AG20443 (cell line): ENCODE data around the gene SPOUT1.

Source experiments
- DNase-seq: peaks from one replicate; pipeline ENCODE4 v3.0.0; 2012; ENCODE audit warnings: low spot score, mixed read lengths

The SPOUT1 gene

DNA sequence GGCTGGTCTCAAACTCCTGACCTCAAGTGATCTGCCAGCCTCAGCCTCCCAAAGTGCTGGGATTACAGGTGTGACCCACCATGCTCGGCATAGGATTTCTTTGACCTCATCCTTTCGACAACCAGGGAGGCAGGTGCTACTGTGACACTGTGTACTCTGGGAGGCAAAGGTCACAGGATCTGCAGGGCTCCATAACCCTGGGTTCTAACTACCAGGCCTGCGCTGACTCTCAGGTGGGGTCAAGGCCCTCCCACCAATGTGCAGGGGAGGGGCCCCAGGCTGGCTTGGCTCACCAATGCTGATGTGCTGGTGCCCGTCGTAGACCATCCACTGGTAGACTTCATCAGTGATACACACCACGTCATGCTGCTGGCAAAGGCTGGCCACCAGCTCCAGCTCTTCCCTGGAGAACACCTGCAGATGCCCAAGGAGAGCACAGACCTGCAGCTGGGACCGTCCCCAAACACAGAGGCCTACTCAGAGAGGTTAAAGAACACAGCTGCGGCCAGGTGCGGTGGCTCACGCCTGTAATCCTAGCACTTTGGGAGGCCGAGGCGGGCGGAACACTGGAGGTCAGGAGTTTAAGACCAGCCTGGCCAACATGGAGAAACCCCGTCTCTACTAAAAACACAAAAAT, 7.0 kb upstream of the SPOUT1 start:
- peak; percentile 4 for DNase-seq

DNA sequence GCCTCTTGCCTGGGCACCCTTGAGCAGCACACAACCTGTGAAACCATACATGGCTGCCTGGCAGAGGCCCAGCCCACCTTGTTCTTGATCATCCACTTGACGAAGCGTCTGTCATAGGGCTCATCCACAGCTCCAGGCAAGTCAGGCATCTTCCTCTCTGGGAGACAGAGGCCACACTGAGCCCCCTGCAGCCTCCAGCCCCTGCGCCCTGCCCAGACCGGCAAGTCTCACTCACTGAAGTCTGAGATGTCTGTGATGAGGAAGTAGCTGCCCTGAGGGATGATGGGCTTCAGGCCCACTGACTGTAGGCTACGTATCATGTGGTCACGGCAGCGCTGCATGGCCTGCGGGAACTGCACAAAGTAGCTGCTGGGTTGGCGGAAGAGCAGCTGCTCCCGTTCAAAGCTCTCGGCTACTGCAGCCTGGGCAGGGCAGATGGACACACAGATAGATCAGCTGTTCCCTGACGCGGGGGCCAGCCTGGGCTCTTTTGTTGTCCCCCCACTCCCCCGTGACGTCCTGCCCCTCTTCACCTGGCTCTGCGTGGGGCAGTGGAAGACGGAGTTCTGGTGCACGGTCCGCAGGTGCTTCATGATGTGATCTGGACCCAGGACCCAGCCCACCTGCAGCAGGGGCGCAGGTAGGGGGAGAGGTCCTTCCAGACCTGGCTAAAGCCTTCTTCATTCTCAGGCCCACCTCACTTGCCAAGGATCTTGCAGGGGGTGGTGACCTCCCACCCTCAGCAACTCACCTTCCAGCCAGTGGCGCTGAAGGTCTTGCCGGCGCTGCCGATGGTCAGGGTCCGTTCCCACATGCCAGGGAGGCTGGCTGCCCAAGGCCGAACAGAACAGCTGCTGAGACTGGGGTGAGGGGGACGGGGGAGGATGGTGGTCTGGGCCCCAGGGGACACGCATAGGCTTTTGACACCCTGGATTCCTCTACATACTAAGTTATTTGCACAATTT, 5.9 kb upstream of the SPOUT1 start:
- DNase-seq: peak; percentile 5

DNA sequence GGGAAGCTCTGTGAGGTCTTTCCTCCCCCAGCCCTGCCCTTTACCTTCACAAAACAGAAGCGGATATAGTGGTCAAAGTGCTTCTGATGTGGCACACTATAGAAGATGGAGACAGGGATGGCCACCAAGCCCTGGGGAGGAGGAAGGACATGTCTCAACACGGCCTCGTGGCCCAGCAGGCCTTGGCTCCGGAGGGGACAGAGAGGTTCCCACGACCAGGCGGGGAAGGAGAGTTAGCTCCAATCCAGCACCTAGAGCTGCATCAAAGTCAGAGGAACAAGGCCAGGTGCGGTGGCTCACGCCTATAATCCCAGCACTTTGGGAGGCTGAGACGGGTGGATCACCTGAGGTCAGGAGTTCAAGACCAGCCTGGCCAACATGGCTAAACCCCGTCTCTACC, 4.1 kb upstream of the SPOUT1 start:
- peak; percentile 4 for DNase-seq

DNA sequence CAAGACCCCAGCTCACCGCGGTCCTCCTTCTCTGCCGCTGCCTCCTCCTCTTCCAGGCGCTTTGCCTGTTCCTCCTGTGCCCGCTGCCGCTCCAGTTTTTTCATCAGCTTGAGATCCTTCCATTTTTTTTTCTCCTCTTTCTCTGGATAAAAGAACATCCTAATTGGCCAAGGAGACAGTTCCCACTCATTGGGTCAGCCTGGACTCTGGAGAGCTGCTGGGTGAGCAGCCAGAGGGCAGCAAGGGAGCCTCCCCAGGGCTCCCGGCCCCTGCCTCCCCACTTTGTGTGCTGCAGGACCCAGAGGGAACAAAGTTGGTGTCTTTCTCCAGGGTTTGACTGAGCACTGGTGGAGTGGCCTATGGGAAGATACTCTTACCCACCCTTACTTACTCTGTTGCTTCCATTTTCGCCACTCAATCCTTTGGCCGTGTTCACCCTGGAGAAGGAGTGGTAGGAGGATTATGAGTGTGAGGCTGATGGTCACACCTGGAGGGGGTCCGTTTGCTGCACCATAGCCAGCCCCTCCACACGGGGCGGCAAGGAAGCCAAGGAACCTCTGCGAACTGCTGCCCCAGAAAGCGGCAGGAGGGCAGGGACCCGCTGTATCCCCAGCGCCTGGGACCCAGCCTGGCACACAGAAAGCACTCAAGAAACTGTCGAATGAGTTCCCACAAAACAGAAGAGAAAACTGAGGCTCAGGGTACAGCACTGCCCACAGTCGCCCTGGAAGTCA, 708 bp downstream of the SPOUT1 start:
- DNase-seq: no peak

DNA sequence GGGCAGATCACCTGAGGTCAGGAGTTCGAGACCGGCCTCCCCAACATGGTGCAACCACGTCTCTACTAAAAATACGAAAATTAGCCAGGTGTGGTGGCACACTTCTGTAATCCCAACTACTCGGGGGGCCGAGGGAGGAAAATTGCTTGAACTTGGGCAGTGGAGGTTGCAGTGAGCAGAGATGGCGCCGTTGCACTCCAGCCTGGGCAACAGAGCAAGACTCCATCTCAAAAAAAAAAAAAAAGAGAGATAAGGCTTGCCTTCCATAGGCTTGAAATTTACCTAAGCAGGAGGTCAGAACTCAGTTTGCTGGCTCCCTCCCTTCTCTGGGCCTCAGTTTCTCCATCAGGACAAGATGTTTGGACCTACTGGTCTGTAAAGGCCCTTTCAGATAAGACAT, 1.3 kb downstream of the SPOUT1 start:
- no peak for DNase-seq

DNA sequence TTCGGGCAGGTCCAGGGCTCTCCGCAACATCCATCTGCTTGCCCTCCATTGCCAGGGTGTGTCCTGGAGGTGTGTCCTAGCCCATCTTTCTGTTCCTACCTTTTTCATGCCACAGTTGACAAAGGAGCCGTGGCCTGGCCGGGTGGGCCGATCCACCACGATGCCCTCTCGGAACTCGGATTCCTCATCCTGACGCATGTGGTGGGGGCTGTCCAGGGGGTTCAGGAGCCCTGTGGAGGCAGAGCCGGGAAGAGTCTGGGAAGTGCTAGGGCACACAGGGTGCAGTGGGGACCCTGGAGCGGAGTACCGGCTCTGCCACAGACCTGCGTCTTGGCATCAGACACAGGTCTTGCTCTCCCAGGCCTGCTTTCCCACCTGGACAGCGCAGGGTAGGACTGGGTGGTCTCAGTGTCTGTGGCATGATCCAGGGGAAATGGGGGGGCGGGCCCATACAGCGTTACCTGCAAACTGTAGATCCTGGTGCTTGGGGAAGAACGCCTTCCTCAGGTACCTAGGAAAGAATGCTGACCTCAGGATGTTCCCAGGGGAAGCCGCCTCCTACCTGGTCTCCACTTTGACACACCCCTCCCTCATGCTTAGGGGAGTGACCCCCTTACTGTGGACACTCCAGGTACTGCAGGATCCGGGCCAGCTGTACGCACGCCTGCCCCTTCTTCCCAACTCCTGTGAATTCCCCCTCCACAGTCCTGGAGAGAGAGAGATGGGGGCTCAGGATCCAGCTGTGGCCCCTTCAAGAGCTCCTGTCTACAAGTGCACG, 3.5 kb downstream of the SPOUT1 start:
- DNase-seq: no peak

DNA sequence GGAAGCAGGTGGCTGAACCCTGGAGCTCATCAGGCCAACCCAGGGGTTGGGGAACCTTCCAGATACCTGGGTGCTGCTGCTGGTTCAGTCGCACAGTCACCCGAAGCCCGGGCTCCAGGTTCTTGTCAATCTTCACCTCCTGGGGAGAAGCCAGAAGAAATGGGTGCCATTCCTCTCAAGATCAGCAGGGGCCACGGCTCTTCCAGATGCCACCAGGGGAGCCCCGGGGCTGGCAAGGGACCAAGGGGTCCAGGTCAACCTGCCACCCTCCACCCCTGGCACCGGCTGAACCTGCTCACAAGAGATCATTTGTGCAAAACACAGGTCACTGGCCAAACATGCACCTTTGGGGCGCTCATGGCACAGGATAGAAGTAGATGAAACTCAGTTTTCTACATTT, 4.7 kb downstream of the SPOUT1 start:
- DNase-seq: no peak

DNA sequence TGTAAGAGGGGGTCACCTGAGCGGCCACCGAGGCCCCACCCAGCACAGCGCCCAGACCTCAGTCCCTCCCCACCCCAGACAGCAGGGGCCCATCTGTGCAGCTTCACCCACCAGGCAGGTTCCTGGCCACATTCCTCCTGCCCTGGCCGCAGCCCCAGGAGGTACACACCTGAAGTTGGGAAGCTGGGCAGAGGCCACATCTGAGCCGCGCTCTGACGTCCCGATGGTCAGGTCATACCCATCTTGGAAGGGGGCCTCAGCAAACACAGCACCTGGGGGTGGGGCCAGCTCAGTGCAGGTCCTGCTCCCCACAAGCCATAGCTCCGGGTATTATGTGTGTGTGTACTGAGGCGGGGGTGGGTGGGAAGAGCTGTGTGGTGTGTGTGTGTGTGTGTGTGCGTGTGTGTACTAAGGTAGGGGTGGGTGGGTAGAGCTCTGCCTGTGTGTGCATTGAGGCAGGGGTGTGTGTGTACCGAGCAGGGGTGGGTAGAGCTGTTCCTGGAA, 5.6 kb downstream of the SPOUT1 start:
- DNase-seq: no peak

DNA sequence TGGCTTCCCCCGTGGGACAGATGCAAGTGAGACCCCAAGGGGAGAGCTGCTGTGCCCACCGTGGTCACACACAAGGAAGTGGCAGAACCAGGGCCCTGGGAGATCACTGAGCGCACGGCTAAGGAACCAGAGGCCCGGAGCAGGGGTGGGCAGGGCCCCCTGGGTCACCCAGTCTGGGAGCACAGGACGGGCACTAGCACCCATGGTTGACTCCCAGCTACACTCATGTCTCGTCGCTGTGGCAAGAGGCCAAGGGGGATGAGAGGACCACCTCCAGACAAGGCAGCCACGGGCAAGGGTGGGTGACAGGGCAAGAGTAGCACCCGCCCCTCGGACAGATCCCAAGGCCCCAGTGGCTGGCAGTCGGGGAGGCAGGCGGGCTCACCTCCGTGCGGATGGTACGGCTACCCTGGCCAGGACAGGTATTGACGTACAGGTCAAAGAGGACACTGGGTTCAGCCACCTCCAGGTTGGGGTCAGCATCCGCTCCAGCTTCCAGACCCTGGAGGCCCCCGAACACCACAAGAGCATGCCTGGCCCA, 6.2 kb downstream of the SPOUT1 start:
- DNase-seq: no peak

DNA sequence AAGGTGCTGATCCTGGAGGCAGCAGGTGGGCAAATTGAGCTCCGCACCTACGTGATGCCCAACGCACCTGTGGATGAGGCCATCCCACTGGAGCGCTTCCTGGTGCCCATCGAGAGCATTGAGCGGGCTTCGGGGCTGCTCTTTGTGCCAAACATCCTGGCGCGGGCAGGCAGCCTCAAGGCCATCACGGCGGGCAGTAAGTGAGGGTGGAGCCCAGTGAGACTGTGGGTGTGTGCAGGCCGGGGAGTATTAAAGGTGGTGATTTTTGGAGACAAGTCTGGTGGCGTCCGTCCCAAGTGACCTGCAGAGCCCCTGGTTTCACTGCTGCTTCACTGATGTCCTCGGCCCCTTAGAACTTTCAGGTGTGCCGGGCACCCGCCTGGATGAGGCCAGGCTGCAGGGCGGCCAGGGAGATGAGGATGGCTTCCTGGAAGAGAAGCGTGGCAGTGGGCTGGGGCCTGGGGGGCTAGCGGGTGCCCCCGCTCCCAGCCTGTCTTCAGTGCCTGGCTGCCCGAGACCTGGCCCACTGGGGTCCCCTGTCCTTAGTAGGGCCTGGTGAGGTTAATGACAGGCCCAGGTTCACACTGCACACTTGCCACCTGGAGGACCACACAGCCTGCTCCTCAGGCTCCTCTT, 7.1 kb downstream of the SPOUT1 start:
- DNase-seq: no peak

DNA sequence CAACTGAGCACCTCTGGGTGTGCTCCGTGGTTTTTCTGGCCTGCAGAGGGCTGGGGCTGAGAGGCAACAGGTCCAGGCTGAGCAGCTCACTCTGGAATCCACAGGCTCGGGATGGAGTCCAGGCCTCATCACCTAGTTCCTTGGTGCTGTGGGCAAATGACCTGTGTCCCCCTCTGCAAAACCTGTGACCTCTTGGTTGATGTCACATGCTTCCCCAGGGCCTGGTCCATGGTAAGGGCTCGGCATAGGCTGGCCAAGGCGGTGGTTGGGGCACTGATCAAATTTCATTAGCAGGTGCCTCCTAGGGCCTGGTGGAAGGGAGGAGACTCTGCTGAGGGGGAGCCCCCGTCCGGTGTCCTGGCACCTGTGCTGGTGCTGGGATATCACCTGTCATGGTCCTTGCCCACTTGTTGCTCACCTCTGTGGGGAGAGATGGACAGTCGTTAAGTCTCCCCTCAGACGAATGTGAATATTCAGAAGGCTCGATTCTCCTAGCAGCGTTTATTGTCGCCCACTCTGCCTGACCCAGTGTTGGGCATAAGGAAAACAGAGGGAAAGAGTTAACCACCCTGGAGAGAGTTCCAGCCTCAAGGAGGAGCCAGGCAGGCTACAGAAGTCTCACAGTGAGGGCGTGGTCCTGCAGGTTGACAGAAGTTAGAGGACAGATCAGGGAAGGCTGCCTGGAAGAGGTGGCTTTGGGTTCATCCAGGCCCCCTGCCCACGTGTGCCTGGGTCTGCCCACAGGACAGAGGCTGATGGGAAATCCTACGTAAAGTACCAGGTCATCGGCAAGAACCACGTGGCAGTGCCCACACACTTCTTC, 7.8 kb downstream of the SPOUT1 start:
- no peak for DNase-seq

DNA sequence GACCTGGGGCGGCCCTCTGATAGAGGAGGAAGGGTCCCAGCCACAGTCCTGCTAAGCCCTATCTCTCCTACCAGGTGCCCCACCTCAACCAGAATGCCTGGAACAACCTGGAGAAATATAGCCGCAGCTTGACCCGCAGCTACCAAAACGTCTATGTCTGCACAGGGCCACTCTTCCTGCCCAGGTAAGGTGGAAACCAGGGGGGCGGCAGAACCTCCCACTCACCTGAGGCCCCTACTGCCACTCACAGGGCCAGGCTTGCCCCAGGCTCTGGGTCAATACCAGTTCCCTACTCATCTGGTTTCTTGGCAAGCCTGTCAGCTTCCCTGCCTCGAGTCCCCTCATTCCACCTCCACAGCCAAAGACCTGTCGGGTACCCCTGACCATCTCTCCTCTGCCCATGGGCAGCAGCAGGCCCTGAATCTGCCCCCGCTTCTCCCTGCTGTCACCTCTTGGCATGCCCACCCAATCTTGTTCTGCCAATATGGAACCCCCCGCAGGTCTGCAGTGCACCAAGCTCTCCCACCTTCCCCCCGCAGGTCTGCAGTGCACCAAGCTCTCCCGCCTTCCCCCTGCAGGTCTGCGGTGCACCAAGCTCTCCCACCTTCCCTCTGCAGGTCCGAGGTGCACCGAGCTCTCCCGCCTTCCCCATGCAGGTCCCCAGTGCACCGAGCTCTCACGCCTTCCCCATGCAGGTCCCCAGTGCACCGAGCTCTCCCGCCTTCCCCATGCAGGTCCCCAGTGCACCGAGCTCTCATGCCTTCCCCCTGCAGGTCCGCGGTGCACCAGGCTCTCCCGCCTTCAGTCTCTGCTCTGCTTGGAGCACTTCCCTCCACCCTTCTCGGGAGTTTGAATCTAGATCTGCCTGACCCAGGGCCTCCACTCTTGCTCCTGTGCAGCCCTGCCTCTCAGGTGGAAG, 8.7 kb downstream of the SPOUT1 start:
- DNase-seq: no peak

DNA sequence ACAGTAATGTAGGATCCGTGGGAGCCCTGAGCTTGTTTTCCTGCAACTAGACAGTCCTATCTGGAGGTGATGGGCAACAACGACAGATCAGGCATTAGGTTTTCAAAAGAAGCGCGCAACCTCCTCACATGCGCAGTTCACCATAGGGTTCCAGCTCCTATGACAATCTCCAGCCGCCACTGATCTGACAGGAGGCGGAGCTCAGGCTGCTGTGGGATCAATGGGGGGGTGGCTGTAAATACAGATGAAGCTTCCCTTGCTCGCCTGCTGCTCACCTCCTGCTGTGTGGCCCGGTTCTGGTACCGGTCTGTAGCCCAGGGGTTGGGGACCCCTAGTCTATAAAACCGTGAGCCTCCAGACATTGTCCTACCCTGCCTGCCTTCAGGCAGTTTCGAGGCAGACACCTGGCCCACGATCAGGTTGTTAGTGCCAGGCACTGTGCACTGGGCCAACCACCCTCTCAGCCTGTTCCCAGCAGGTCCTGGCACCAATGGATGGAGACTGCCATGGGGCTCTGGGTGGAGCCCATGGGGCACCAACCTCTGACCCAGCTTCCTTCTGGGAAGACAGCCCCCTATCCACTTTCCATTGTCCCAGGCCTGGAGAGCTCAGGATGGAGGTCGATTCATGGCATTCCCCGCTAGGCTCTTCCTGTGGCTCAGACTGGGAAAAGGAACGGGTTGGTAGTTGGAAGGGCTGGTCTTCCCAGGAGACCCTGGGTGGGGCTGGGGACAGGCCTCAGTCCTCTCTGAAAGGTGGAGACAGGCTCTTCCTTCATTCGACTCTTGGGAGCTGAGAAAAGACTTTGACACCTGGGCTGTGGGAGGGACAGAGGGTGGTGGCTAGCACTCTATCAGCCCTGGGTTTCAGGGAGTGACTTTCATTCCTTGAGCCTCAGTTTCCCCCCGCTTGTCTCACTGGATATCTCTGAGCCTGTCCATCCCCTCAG, 9.6 kb downstream of the SPOUT1 start:
- peak; percentile 41 for DNase-seq

DNA sequence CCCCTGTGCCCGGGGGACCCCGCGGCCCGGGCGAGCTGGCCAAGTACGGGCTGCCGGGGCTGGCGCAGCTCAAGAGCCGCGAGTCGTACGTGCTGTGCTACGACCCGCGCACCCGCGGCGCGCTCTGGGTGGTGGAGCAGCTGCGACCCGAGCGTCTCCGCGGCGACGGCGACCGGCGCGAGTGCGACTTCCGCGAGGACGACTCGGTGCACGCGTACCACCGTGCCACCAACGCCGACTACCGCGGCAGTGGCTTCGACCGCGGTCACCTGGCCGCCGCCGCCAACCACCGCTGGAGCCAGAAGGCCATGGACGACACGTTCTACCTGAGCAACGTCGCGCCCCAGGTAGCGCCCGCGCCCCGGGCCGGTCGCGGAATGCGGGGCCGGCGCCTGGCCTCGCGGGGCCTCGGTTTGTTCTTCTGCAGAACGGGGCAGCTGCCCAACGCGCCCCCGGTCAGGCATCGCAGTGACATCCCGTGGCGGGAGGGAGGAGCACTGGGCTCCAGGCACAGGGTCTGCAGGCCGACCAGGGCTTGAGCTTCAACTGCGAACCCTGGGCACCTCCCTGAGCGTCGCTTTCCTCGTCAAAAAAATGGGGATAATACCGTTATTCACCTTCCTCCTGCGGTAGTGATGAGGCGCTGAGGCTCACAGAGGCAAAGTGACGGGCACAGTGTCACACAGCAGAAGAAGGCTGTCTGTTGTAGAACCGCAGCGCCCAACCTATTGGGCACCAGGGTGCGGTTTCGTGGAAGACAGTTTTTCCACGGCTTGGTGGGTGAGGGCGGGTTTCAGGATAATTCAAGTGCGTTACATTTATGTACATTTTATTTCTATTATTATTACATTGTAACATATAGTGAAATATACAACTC, 10.5 kb downstream of the SPOUT1 start:
- no peak for DNase-seq

DNA sequence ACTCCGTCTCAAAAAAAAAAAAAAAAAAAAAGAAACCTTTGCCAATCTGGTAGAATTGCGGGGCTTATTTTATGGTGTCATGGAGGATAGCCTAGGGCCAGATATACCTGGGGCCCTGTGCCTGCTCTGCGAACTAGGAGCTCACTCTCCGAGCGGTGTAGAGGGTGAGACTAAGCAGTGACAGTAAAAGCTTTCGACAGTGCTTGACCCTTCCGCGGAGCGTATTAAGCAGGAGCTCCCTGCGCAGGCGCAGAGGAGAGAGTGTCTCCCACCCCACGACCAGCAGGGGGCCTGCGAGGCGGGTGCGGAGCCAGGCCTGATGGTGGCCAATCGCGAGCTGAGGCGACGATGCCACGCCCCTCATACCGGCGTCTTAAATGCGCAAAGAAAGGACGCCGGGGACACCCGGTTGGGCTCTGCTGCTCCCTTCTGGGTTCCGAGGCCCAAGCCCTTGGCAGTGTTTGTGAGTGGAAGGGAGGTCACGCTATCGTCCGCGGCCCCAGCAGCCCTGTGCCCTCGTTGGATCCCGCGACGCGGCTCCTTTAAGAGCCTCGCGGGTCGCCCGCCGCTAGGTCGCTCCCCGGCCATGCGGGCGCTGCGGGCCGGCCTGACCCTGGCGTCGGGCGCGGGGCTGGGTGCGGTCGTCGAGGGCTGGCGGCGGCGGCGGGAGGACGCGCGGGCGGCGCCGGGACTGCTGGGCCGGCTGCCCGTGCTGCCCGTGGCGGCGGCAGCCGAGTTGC, 11.3 kb downstream of the SPOUT1 start, which contains the start of gene ENDOG:
Gene ENDOG (plus strand): TSS at position 402 of the 740 bp plus-strand sequence. CDS start 185 bp downstream, at position 587.
- peak; percentile 100 for DNase-seq

DNA sequence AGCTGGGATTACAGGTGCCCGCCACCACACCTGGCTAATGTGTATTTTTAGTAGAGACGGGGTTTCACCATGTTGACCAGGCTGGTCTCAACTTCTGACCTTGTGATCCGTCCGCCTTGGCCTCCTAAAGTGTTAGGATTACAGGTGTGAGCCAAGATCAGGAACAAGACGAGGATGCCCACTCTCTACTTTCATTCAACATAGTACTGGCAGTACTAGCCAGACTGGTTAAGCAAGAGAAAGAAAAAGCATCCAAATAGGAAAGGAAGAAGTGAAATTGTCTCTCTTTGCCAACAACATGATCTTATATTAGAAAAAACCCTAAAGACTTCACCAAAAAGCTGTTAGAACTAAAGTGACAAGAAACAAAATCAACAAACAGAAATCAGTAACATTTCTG, 18.7 kb downstream of the SPOUT1 start:
- no peak for DNase-seq
